AG09309 (cell line): ENCODE results near the gene ATXN8OS.

Experiments
- DNase-seq: peaks from one replicate; pipeline ENCODE4 v3.0.0-alpha.2; 2010; ENCODE audit warnings: low read depth
- H3K4me3 ChIP-seq: 2 replicates; pipeline ENCODE4 v1.5.1; 2011; ENCODE audit warnings: mild to moderate bottlenecking, low read depth, low read length, moderate library complexity; ENCODE audit not compliant: control insufficient read depth
- TF ChIP-seq, protein P1 (sequence below): IDR thresholded peaks from 2 replicates; pipeline ENCODE4 v1.5.1; 2011; ENCODE audit warnings: mild to moderate bottlenecking, low read depth, low read length, inconsistent platforms; ENCODE audit not compliant: insufficient read depth, control insufficient read depth; ENCODE audit errors: missing control alignments

The ATXN8OS gene

DNA sequence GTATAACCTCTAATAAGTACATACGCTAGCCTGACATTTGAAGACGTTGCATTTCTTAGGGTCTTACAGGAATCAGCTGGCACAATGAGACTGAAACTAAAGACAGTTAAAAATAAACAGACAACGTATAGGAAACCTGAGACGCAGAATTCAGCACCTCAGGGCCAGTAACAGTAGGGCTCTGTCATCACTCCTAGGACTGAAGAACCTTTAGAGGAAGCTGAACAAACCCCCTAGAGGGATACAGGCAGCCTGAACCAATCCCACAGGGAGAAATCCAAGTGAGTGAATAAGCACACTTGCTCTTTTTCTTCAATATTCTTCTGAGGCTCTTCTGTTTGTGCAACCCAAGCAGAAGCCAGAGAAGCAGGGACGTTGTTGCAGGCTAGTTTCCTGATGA lies 54.5 kb downstream of the ATXN8OS start:
- no peak for DNase-seq
- no peak overlapping the region for H3K4me3 ChIP-seq
- TF ChIP-seq, protein P1, sequence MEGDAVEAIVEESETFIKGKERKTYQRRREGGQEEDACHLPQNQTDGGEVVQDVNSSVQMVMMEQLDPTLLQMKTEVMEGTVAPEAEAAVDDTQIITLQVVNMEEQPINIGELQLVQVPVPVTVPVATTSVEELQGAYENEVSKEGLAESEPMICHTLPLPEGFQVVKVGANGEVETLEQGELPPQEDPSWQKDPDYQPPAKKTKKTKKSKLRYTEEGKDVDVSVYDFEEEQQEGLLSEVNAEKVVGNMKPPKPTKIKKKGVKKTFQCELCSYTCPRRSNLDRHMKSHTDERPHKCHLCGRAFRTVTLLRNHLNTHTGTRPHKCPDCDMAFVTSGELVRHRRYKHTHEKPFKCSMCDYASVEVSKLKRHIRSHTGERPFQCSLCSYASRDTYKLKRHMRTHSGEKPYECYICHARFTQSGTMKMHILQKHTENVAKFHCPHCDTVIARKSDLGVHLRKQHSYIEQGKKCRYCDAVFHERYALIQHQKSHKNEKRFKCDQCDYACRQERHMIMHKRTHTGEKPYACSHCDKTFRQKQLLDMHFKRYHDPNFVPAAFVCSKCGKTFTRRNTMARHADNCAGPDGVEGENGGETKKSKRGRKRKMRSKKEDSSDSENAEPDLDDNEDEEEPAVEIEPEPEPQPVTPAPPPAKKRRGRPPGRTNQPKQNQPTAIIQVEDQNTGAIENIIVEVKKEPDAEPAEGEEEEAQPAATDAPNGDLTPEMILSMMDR: no peak

DNA sequence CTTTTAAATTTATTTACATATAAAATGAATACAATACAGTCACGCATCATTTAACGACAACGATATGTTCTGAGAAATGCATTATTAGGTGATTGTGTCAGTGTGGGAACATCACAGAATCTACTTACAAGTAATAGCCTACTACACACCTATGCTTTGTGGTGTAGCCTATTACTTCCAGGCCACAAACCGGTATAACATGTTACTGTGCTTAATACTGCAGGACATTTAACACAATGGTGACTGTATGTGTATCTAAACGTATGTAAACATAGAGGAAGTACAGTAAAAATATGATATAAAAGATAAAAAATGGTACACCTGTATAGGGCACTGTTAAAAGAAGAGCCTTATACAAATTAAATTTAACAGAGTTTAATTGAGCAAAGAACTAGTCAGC lies 63.1 kb downstream of the ATXN8OS start:
- H3K4me3 ChIP-seq: no peak overlapping the region
- TF ChIP-seq, protein P1: no peak
- no peak for DNase-seq

DNA sequence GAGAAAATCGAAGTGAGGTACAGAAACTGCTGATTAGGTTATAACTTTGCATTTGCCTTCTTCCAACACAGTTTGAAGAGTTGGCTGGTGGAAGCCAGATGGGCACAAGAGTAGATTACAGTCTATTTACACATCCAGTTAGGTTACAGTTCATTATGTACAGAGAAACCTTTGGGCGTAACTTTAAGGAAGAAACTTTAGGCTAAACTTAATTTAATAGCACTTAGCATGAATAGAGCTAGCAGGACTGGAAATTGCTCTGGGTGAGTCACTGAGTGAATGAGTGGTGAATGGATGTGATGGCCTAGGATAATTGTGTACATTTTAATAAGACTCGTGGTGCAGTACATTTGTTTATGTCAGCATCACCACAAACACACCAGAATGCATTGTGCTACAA lies 63.5 kb downstream of the ATXN8OS start:
- TF ChIP-seq, protein P1: no peak
- H3K4me3 ChIP-seq: no peak overlapping the region
- no peak for DNase-seq

DNA sequence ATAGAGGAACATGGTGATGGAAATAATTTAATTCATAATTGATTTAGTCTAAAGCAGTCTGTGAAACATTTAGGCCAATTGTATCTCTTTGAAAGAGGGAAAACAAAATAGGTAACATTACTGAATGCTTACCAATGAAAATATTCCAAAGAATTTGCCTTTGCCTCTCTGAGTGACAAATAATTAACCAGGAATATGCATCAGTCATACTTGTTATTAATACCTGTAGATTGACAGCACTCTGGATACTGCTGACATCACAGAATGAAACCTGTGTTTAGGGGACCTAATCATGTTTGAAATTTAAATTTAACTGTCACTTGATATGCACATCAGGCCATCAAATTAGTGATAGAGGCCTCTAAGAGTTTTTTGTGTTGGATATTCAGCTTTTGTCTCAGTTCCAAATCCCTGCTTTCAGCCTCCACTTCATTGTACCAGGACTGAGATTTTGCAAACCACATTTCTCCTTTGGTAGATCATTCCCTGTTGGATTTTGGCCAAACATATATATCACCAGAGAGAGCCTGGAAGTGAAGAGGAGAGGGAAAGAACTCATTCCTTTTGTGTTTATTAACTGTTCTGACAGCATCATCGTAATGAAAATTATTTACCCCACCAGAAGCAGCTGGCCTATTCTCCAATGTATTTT lies 65.4 kb downstream of the ATXN8OS start:
- H3K4me3 ChIP-seq: no peak overlapping the region
- no peak for DNase-seq
- TF ChIP-seq, protein P1: no peak

DNA sequence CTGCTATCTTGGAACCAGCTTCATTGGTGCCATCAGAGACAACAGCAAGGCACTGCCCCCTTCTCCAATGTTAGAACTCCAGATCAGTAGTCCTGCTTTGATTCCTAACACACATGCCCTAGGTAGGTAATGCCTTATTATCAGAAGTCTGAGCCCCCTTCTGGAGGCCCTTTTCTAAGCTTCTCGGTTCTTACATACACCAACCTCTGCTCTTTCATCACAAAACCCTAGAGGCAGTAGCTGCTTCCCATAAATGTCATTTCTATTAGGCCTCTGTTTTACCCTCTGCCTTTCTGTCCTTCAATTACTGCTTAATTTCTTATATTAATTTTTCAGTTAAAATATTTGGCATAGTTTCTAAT lies 66.0 kb downstream of the ATXN8OS start:
- TF ChIP-seq, protein P1: no peak
- DNase-seq: no peak
- H3K4me3 ChIP-seq: no peak overlapping the region

DNA sequence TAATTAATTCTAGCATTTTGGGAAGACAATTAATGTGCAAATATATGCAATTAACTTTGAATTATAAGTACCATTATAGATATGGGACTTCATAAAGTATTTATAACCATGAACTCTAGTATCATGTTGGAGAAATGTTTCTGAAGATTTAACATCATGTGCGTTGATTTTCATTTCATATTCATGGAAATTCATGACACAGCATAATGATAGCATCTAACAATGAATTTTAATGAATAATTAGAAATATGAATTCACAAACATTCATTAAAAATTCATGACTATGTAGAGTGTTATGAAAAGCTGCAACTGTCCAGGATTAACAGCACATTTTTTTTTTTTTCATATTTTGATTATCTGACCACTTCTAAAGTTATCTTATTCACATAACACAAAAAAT lies 70.7 kb downstream of the ATXN8OS start:
- DNase-seq: no peak
- TF ChIP-seq, protein P1: no peak
- no peak overlapping the region for H3K4me3 ChIP-seq
